Suprapubic skin (tissue), 4 donors: Measurements from ENCODE around the gene TEX13A. TPM values are rescaled to one million over a fixed set of nuclear protein-coding genes. Genes with fewer than 3 reads are reported as not detected.

Experiments
- DNase-seq, 2 donors: peaks; one replicate each; pipeline ENCODE4 v3.0.0-alpha.2; 2019; ENCODE audit warnings: low spot score in 2 of 2
- H3K27ac ChIP-seq: fragments of 200-600 bp; sonication (generic); one replicate; pipeline ENCODE4 v1.5.1; 2019
- H3K27me3 ChIP-seq: fragments of 200-600 bp; sonication (generic); one replicate; pipeline ENCODE4 v1.5.1; 2019
- H3K36me3 ChIP-seq: fragments of 200-600 bp; sonication (generic); one replicate; pipeline ENCODE4 v1.5.1; 2019
- H3K4me1 ChIP-seq: fragments of 200-600 bp; sonication (generic); one replicate; pipeline ENCODE4 v1.5.1; 2019
- H3K4me3 ChIP-seq: fragments of 200-600 bp; sonication (generic); one replicate; pipeline ENCODE4 v1.5.1; 2019; ENCODE audit warnings: mild to moderate bottlenecking
- H3K9me3 ChIP-seq: fragments of 200-600 bp; sonication (generic); one replicate; pipeline ENCODE4 v1.5.1; 2019
- EP300 ChIP-seq: sonication (generic); formaldehyde crosslinking; IDR thresholded peaks from one replicate; pipeline ENCODE4 v1.6.1; 2017; ENCODE audit warnings: antibody characterized with exemption
- POLR2A ChIP-seq, 2 donors: fragments of 450-650 bp; IDR thresholded peaks; one replicate each; pipeline ENCODE4 v1.6.1; 2017; ENCODE audit warnings: antibody characterized with exemption in 2 of 2, mild to moderate bottlenecking in 2 of 2, moderate library complexity in 2 of 2
- POLR2AphosphoS5 ChIP-seq, 3 donors: sonication (generic); formaldehyde crosslinking; IDR thresholded peaks; one replicate each; pipeline ENCODE4 v1.6.1; 2017; ENCODE audit warnings: antibody characterized with exemption in 3 of 3
- WGBS: methylation state at CpG from one replicate; pipeline ENCODE4 v1.1.5; 2018; 5-methylcytosine and 5-hydroxymethylcytosine counted together
- total RNA-seq, 4 donors: library from RNA; depleted of rRNA; stranded (reverse); fragments of >200 nt; gene quantifications; one replicate each; pipeline ENCODE4 v1.1.0, GENCODE V29; 2016
- TF ChIP-seq, protein P1 (sequence below), 2 donors: fragments of 200-600 bp in 1 of 2; fragments of 450-650 bp in 1 of 2; sonication (generic) in 1 of 2; IDR thresholded peaks; one replicate each; pipeline ENCODE4 v1.5.1; 2016 to 2019; ENCODE audit warnings: antibody characterized with exemption in 2 of 2, mild to moderate bottlenecking in 1 of 2, moderate library complexity in 1 of 2

TEX13A gene
- total RNA-seq, 4 donors from 2014 or later, result not detected

DNA sequence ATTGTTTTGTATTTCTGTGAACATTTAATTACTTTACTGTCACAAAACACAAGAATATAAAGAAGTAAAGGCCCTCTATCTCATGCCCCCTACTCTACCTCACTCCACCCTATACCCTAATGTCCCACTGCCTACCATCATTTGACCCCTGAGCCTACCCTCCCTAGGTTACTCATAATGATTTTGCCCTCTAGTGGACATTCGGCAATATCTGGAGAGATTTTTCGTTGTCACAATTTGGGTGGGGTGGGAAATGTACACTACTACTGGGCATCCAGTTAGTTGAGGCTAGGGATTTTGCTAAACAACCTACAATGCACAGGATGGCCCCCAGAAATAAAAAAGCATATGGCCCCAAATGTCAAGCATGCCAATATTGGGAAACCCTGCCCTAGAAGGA lies 10.2 kb downstream of the TEX13A start:
- H3K4me1 ChIP-seq, result no peaks in the 10 kb centered on the region
- H3K9me3 ChIP-seq, result no peaks in the 10 kb centered on the region
- H3K4me3 ChIP-seq, result no peak overlapping the region
- 70% methylated on average over 2 of the region's 2 CpGs for WGBS
- no peak overlapping the region for H3K27ac ChIP-seq
- H3K27me3 ChIP-seq, result no peaks in the 10 kb centered on the region
- no peak for DNase-seq
- H3K36me3 ChIP-seq, result no peaks in the 10 kb centered on the region
- TF ChIP-seq POLR2AphosphoS5 (IDR thresholded peaks at IDR 0.05), result no peak
- TF ChIP-seq EP300, result no peak
- TF ChIP-seq POLR2A (IDR thresholded peaks at IDR 0.05), result no peak

DNA sequence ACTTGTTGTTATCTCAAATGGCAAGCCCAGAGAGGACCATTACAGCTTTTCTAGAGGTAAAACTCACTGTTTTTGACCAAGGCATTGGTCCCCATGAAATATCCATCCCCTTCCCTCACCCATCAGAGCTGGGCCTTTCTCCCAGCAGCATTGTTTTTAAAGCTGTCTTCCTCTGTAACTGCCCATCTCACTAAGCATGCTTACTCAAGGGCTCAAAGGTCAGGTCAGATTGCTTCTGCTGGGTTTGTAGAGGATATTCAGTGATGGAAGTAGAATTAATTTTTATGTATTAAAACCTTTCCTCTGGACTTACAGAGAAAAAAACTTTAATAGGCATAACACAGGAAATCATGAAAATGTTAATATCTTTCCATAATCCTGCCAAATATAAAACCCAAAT lies 11.1 kb downstream of the TEX13A start:
- TF ChIP-seq EP300 (no peak), POLR2A (IDR thresholded peaks at IDR 0.05) (no peak), POLR2AphosphoS5 (IDR thresholded peaks at IDR 0.05) (no peak)
- TF ChIP-seq, protein P1, sequence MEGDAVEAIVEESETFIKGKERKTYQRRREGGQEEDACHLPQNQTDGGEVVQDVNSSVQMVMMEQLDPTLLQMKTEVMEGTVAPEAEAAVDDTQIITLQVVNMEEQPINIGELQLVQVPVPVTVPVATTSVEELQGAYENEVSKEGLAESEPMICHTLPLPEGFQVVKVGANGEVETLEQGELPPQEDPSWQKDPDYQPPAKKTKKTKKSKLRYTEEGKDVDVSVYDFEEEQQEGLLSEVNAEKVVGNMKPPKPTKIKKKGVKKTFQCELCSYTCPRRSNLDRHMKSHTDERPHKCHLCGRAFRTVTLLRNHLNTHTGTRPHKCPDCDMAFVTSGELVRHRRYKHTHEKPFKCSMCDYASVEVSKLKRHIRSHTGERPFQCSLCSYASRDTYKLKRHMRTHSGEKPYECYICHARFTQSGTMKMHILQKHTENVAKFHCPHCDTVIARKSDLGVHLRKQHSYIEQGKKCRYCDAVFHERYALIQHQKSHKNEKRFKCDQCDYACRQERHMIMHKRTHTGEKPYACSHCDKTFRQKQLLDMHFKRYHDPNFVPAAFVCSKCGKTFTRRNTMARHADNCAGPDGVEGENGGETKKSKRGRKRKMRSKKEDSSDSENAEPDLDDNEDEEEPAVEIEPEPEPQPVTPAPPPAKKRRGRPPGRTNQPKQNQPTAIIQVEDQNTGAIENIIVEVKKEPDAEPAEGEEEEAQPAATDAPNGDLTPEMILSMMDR (IDR thresholded peaks at IDR 0.05), result no peak
- Histone ChIP-seq H3K4me3 (no peak overlapping the region), H3K4me1 (no peaks in the 10 kb centered on the region), H3K27me3 (no peaks in the 10 kb centered on the region), H3K27ac (no peak overlapping the region), H3K9me3 (no peaks in the 10 kb centered on the region), H3K36me3 (no peaks in the 10 kb centered on the region)
- no peak for DNase-seq

DNA sequence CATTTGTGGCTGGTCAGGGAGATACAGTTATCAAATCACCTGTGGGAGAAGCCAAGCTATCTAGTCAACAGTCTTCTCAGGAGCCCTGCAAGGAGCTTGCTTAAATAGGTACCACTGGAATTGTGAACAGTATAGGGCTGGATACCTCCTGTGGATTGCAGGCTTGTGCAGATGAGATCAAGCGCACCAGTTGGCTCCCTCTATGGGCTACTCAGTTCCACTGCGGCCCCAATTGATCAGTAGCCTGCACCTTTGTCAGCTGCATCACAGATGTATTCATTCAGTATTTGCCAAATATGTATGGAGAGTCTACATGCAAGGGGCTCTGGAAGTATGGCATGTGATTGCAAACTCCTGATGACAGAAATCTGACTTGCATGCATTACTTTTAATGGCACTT lies 28.6 kb downstream of the TEX13A start:
- 18% methylated on average over 2 of the region's 2 CpGs for WGBS

DNA sequence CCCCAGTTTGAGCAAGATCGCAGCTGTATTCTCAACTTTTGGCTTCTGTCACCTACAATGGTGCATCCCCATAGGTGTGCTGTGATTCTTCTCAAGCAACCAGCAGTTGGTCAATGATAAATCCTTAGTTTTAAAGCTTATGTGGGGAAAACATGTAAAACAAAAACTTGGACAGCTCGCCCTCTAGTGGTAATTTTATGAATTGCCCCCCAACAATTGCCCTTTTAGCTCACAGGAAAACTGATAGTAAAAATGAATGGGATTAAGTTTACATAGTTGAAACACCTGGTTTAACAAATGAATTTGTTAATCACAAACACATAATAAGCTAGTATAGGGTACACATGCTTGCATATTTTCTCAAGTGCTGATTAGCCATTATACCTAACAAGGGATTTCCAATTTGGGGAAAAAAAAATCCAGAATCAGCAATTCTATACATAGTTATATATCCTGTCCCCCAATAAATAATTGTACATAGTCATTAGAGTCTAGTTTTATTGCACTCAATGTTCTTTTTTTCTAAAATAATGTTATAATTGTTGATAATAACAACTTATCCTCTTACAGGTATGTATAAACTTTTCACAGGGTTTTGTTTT lies 30.1 kb downstream of the TEX13A start:
- Histone ChIP-seq H3K4me1 (no peaks in the 10 kb centered on the region), H3K4me3 (no peak overlapping the region), H3K9me3 (no peaks in the 10 kb centered on the region), H3K27me3 (no peaks in the 10 kb centered on the region), H3K36me3 (no peaks in the 10 kb centered on the region), H3K27ac (no peak overlapping the region)
- WGBS, result 8% methylated on average over 2 of the region's 2 CpGs
- no peak for DNase-seq
- TF ChIP-seq POLR2AphosphoS5 (IDR thresholded peaks at IDR 0.05) (no peak), POLR2A (IDR thresholded peaks at IDR 0.05) (no peak)
- TF ChIP-seq, protein P1 (IDR thresholded peaks at IDR 0.05), result peak; percentile 46 to 47

More for the DNA sequence above, 28.6 kb downstream of the TEX13A start:
- H3K27ac ChIP-seq, result no peak overlapping the region
- H3K9me3 ChIP-seq, result no peaks in the 10 kb centered on the region
- no peak overlapping the region for H3K4me3 ChIP-seq
- no peaks in the 10 kb centered on the region for H3K27me3 ChIP-seq
- H3K4me1 ChIP-seq, result no peaks in the 10 kb centered on the region
- H3K36me3 ChIP-seq, result no peaks in the 10 kb centered on the region
- DNase-seq, result no peak
- TF ChIP-seq, protein P1 (IDR thresholded peaks at IDR 0.05), result no peak
- TF ChIP-seq EP300 (no peak), POLR2AphosphoS5 (IDR thresholded peaks at IDR 0.05) (no peak), POLR2A (IDR thresholded peaks at IDR 0.05) (no peak)

DNA sequence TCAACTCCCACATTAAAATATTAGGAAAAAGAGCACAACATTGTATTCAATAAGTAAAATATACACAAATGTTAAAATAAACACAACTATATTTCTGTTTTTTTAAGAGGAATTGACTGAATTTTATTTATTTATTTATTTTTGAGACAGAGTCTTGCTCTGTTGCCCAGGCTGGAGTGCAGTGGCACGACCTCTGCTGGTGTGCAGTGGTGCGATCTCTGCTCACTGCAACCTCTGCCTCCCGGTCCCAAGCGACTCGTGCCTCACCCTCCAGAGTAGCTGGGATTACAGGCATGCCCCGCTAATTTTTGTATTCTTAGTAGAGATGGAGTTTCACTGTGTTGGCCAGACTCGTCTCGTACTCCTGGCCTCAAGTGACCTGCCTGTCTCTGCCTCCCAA lies 31.4 kb downstream of the TEX13A start:
- Histone ChIP-seq H3K27me3 (no peaks in the 10 kb centered on the region), H3K36me3 (no peaks in the 10 kb centered on the region), H3K4me3 (no peak overlapping the region), H3K4me1 (no peaks in the 10 kb centered on the region), H3K9me3 (no peaks in the 10 kb centered on the region), H3K27ac (no peak overlapping the region)
- 79% methylated on average over 8 of the region's 8 CpGs for WGBS
- no peak for DNase-seq
- TF ChIP-seq POLR2AphosphoS5 (IDR thresholded peaks at IDR 0.05), result no peak
- TF ChIP-seq POLR2A (IDR thresholded peaks at IDR 0.05), result no peak
- TF ChIP-seq EP300, result no peak
- TF ChIP-seq, protein P1 (IDR thresholded peaks at IDR 0.05), result no peak

DNA sequence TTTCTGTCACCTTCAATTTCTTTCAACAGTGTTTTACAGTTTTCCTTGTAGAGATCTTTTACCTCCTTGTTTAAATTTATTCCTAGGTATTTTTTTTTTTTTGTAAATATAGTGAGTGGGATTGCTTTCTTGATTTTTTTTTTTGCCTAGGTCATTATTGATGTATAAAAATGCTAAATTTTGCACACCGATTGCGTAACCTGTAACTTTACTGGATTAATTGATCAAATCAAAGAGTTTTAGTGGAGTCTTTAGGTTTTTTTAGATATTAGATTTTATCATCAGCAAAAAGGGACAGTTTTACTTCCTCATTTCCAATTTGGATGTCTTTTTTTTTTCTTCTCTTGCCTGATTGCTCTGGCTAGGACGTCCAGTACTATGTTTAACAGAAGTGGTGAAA lies 40.9 kb downstream of the TEX13A start:
- 82% methylated on average over 3 of the region's 3 CpGs for WGBS
- DNase-seq, result no peak
- H3K36me3 ChIP-seq, result no peaks in the 10 kb centered on the region
- no peak overlapping the region for H3K4me3 ChIP-seq
- no peak overlapping the region for H3K27ac ChIP-seq
- H3K4me1 ChIP-seq, result no peaks in the 10 kb centered on the region
- TF ChIP-seq, protein P1 (IDR thresholded peaks at IDR 0.05), result no peak
- TF ChIP-seq EP300 (no peak), POLR2AphosphoS5 (IDR thresholded peaks at IDR 0.05) (no peak), POLR2A (IDR thresholded peaks at IDR 0.05) (no peak)
- no peaks in the 10 kb centered on the region for H3K9me3 ChIP-seq
- H3K27me3 ChIP-seq, result no peaks in the 10 kb centered on the region
